ENCODE data around the gene ACTR1A.

Gene ACTR1A

DNA sequence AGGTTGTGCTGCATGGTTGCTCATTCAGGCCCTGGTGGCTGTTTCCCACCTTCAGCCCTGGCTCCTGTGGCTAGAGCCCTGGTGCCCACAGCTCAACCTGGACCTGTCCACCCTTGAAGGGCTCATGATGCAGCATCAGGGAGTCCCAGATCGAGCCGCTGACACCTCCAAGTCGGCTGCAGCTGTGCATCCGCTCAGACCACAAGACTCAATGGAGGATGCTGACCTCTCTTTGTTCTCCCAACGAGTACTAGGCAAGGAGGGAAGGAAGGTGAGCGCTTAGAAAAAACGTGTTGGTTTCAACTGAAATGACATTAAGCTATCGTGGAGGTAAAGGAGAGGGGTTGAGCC is 41.7 kb downstream of the ACTR1A start:
- Histone ChIP-seq H3K9me2 (replicated peaks; ENCODE audit: insufficient read depth, low read length) (no peaks in the 10 kb centered on the region), H3K27ac (ENCODE audit: low read depth, low read length) (peak overlapping the region; percentile 8), H3K79me2 (ENCODE audit: insufficient read depth, low read length) (peaks cover 20% of the 10 kb centered on the region), H3K36me3 (ENCODE audit: low read length) (no peaks in the 10 kb centered on the region; the same call in 1 of the 2 replicates), H3K27me3 (ENCODE audit: low read length) (no peaks in the 10 kb centered on the region), H3K9me3 (ENCODE audit: insufficient read depth, low read length) (no peaks in the 10 kb centered on the region), H3F3A (ENCODE audit: insufficient read depth) (peaks cover 7% of the 10 kb centered on the region), H3K4me3 (ENCODE audit: insufficient read depth, low read length, poor library complexity, severe bottlenecking) (peak overlapping the region; percentile 70), H2AFZ (ENCODE audit: low read depth, low read length, severe bottlenecking) (peak overlapping the region; percentile 86), H3K9ac (ENCODE audit: low read length) (peak overlapping the region; percentile 68), H3K4me2 (ENCODE audit: low read depth, low read length, poor library complexity, severe bottlenecking) (peak overlapping the region; percentile 68), H4K20me1 (ENCODE audit: low read depth, low read length) (no peaks in the 10 kb centered on the region)
- no peak for TF ChIP-seq CTCF (IDR thresholded peaks at IDR 0.05; ENCODE audit: insufficient read depth, low read length, poor library complexity, severe bottlenecking)
- no peak for TF ChIP-seq EZH2phosphoT487 (conservative IDR thresholded peaks at IDR 0.05; ENCODE audit: low read length)

- Histone ChIP-seq H3K4me3 (ENCODE audit: insufficient read depth, low read length, poor library complexity, severe bottlenecking) (no peak overlapping the region), H2AFZ (ENCODE audit: low read depth, low read length, severe bottlenecking) (no peak overlapping the region), H3K9ac (ENCODE audit: low read length) (no peak overlapping the region), H3K9me3 (ENCODE audit: insufficient read depth, low read length) (no peaks in the 10 kb centered on the region), H3K36me3 (ENCODE audit: low read length) (no peaks in the 10 kb centered on the region; the same call in 1 of the 2 replicates), H3K27ac (ENCODE audit: low read depth, low read length) (no peak overlapping the region), H3K9me2 (replicated peaks; ENCODE audit: insufficient read depth, low read length) (no peaks in the 10 kb centered on the region), H3K79me2 (ENCODE audit: insufficient read depth, low read length) (peaks cover 18% of the 10 kb centered on the region), H3F3A (ENCODE audit: insufficient read depth) (peaks cover 7% of the 10 kb centered on the region), H3K27me3 (ENCODE audit: low read length) (no peaks in the 10 kb centered on the region), H4K20me1 (ENCODE audit: low read depth, low read length) (no peaks in the 10 kb centered on the region), H3K4me2 (ENCODE audit: low read depth, low read length, poor library complexity, severe bottlenecking) (no peak overlapping the region)
- TF ChIP-seq CTCF (IDR thresholded peaks at IDR 0.05; ENCODE audit: insufficient read depth, low read length, poor library complexity, severe bottlenecking) (no peak), EZH2phosphoT487 (conservative IDR thresholded peaks at IDR 0.05; ENCODE audit: low read length) (no peak)
Measured at GRCh38 chr10:102458656-102459055, 43.9 kb downstream of the ACTR1A start.

GRCh38 chr10:102457591-102458150 is 44.8 kb downstream of the ACTR1A start:
- H3K27me3 ChIP-seq (ENCODE audit: low read length) = no peaks in the 10 kb centered on the region
- H3K36me3 ChIP-seq (ENCODE audit: low read length) = no peaks in the 10 kb centered on the region; the same call in 1 of the 2 replicates
- no peak overlapping the region for H3K4me2 ChIP-seq (ENCODE audit: low read depth, low read length, poor library complexity, severe bottlenecking)
- peaks cover 12% of the 10 kb centered on the region for H3F3A ChIP-seq (ENCODE audit: insufficient read depth)
- peaks cover 19% of the 10 kb centered on the region for H3K79me2 ChIP-seq (ENCODE audit: insufficient read depth, low read length)
- no peak overlapping the region for H3K4me3 ChIP-seq (ENCODE audit: insufficient read depth, low read length, poor library complexity, severe bottlenecking)
- no peak for TF ChIP-seq EZH2phosphoT487 (conservative IDR thresholded peaks at IDR 0.05; ENCODE audit: low read length)
- TF ChIP-seq CTCF (IDR thresholded peaks at IDR 0.05; ENCODE audit: insufficient read depth, low read length, poor library complexity, severe bottlenecking) = no peak
- no peak overlapping the region for H3K9ac ChIP-seq (ENCODE audit: low read length)
- H3K9me3 ChIP-seq (ENCODE audit: insufficient read depth, low read length) = no peaks in the 10 kb centered on the region
- no peaks in the 10 kb centered on the region for H4K20me1 ChIP-seq (ENCODE audit: low read depth, low read length)
- H3K9me2 ChIP-seq (replicated peaks; ENCODE audit: insufficient read depth, low read length) = no peaks in the 10 kb centered on the region
- H3K27ac ChIP-seq (ENCODE audit: low read depth, low read length) = no peak overlapping the region
- no peak overlapping the region for H2AFZ ChIP-seq (ENCODE audit: low read depth, low read length, severe bottlenecking)
